Motor neuron (in vitro differentiated cells): Measurements from ENCODE around the gene PRKD2. TPM values are rescaled to one million over a fixed set of nuclear protein-coding genes. Genes with fewer than 3 reads are reported as not detected.

Experiments
- ATAC-seq, 8 experiments: fragments of 200-7000 bp; cut with Tn5 transposase; replicated peaks in 6 of 8; 2 replicates each; pipeline ENCODE4 v1.8.0; 2021; ENCODE audit warnings: mild to moderate bottlenecking in 8 of 8, moderate library complexity in 8 of 8
- H3K27ac ChIP-seq, 2 donors: fragments of 250-450 bp; sonication (Bioruptor Pico); 2 replicates each; pipeline ENCODE4 v1.9.0; 2021; ENCODE audit warnings: antibody characterized with exemption in 2 of 2, mild to moderate bottlenecking in 2 of 2, moderate library complexity in 1 of 2
- H3K4me1 ChIP-seq, 2 donors: fragments of 250-450 bp; sonication (Bioruptor Pico); replicated peaks in 1 of 2; 2 replicates each; pipeline ENCODE4 v1.6.1; 2021; ENCODE audit warnings: antibody characterized with exemption in 2 of 2, mild to moderate bottlenecking in 2 of 2, moderate library complexity in 1 of 2
- H3K4me3 ChIP-seq, 5 donors: fragments of 250-450 bp; sonication (Bioruptor Pico); 2 replicates each; pipeline ENCODE4 v1.9.0; 2021; ENCODE audit warnings: antibody characterized with exemption in 5 of 5, mild to moderate bottlenecking in 5 of 5, moderate library complexity in 4 of 5
- WGBS, 10 experiments: fragments of 450-650 bp; shearing (Covaris generic); methylation state at CpG; one replicate each; pipeline ENCODE4 v1.0.0; 2022; 5-methylcytosine and 5-hydroxymethylcytosine counted together
- in situ Hi-C, 9 experiments: fragments of 400-800 bp; cut with MboI; loops; one replicate each; pipeline ENCODE4 v1.15.0; 2021; ENCODE audit warnings: low sequenced_read_pairs in 9 of 9, low pct_unique_long_range_greater_than_20kb in 2 of 9; ENCODE audit not compliant: unreplicated experiment in 9 of 9
- total RNA-seq, 8 experiments: library from RNA; unstranded; fragments of 300-600 nt; gene quantifications; 2 replicates each; pipeline versions ENCODE4 v1.2.3 to v1.2.4, GENCODE V29; 2022

Gene PRKD2
- total RNA-seq, 8 experiments from 2014 or later, result 6.5 to 33.2 (median 12.7) TPM

- Histone ChIP-seq H3K4me1 (peaks cover 0 to 9% of the 10 kb centered on the region in 2 donors), H3K27ac (peak overlapping the region in 1 of 2 donors; percentile 48), H3K4me3 (no peak overlapping the region)
- peak in 3 of 8 experiments; percentile 11 to 47 (median 15) for ATAC-seq
- in situ Hi-C loops, result no loop called here
- 40 to 60% methylated on average over 1 of the region's 14 CpGs; no CpG with 5 or more reads in 8 of the 10 experiments for WGBS, 10 experiments
Observed at GRCh38 chr19:46726971-46727501, 10.1 kb upstream of the PRKD2 start.

- ATAC-seq, result no peak
- Histone ChIP-seq H3K27ac (no peak overlapping the region), H3K4me3 (no peak overlapping the region), H3K4me1 (peaks cover 0 to 9% of the 10 kb centered on the region in 2 donors)
- WGBS, 10 experiments, result 50 to 100% (median 92%) methylated on average over 1 to 9 of the region's 10 CpGs; no CpG with 5 or more reads in 4 of the 10 experiments
- in situ Hi-C loops, result no loop called here
Observed at GRCh38 chr19:46726551-46726950, 9.6 kb upstream of the PRKD2 start.

- no peak overlapping the region for H3K27ac ChIP-seq
- 40 to 100% (median 77%) methylated on average over 1 to 7 of the region's 9 CpGs; no CpG with 5 or more reads in 2 of the 10 experiments for WGBS, 10 experiments
- ATAC-seq, result no peak
- peaks cover 0 to 9% of the 10 kb centered on the region in 2 donors for H3K4me1 ChIP-seq
- in situ Hi-C loops, result no loop called here
- H3K4me3 ChIP-seq, result no peak overlapping the region
Observed at GRCh38 chr19:46725859-46726393, 9.0 kb upstream of the PRKD2 start.

GRCh38 chr19:46725036-46725820, 8.3 kb upstream of the PRKD2 start:
- 80% methylated on average over 1 of the region's 26 CpGs; no CpG with 5 or more reads in 9 of the 10 experiments for WGBS, 10 experiments
- H3K4me1 ChIP-seq, result peaks cover 0 to 9% of the 10 kb centered on the region in 2 donors
- ATAC-seq, result no peak
- no peak overlapping the region for H3K4me3 ChIP-seq
- in situ Hi-C loops, result no loop called here
- H3K27ac ChIP-seq, result no peak overlapping the region

- Histone ChIP-seq H3K27ac (no peak overlapping the region), H3K4me3 (no peak overlapping the region), H3K4me1 (peaks cover 0 to 9% of the 10 kb centered on the region in 2 donors)
- WGBS, 10 experiments, result 81 to 100% (median 90%) methylated on average over 1 to 5 of the region's 20 CpGs; no CpG with 5 or more reads in 5 of the 10 experiments
- in situ Hi-C loops, result no loop called here
- ATAC-seq, result no peak
Observed at GRCh38 chr19:46724468-46724867, 7.6 kb upstream of the PRKD2 start.

- ATAC-seq, result no peak
- in situ Hi-C loops, result no loop called here
- H3K27ac ChIP-seq, result no peak overlapping the region
- no peak overlapping the region for H3K4me3 ChIP-seq
- 100% methylated on average over 1 to 2 of the region's 6 CpGs; no CpG with 5 or more reads in 7 of the 10 experiments for WGBS, 10 experiments
- H3K4me1 ChIP-seq, result peaks cover 0 to 9% of the 10 kb centered on the region in 2 donors
Observed at GRCh38 chr19:46723471-46723870, 6.6 kb upstream of the PRKD2 start.

- ATAC-seq, result no peak
- in situ Hi-C loops, result no loop called here
- Histone ChIP-seq H3K4me1 (peaks cover 0 to 9% of the 10 kb centered on the region in 2 donors), H3K27ac (no peak overlapping the region), H3K4me3 (no peak overlapping the region)
- 97% methylated on average over 7 of the region's 16 CpGs; no CpG with 5 or more reads in 9 of the 10 experiments for WGBS, 10 experiments
Observed at GRCh38 chr19:46723023-46723461, 6.1 kb upstream of the PRKD2 start.

GRCh38 chr19:46722421-46723022, 5.6 kb upstream of the PRKD2 start:
- Histone ChIP-seq H3K4me1 (peaks cover 0 to 9% of the 10 kb centered on the region in 2 donors), H3K4me3 (no peak overlapping the region), H3K27ac (no peak overlapping the region)
- no peak for ATAC-seq
- WGBS, 10 experiments, result 76 to 100% (median 87%) methylated on average over 2 to 7 of the region's 25 CpGs; no CpG with 5 or more reads in 6 of the 10 experiments
- in situ Hi-C loops, result no loop called here

GRCh38 chr19:46722004-46722380, 5.1 kb upstream of the PRKD2 start:
- no peak for ATAC-seq
- peaks cover 0 to 5% of the 10 kb centered on the region in 2 donors for H3K4me1 ChIP-seq
- no peak overlapping the region for H3K27ac ChIP-seq
- in situ Hi-C loops, result no loop called here
- no peak overlapping the region for H3K4me3 ChIP-seq
- WGBS, 10 experiments, result 87 to 93% (median 89%) methylated on average over 3 to 6 of the region's 17 CpGs; no CpG with 5 or more reads in 7 of the 10 experiments

- ATAC-seq, result no peak
- WGBS, 10 experiments, result 86 to 100% (median 100%) methylated on average over 1 to 4 of the region's 16 CpGs; no CpG with 5 or more reads in 6 of the 10 experiments
- Histone ChIP-seq H3K4me3 (no peak overlapping the region), H3K4me1 (no peaks in the 10 kb centered on the region), H3K27ac (no peak overlapping the region)
- in situ Hi-C loops, result no loop called here
Observed at GRCh38 chr19:46721269-46722003, 4.5 kb upstream of the PRKD2 start.

GRCh38 chr19:46720503-46721239, 3.8 kb upstream of the PRKD2 start:
- WGBS, 10 experiments, result 80 to 100% (median 93%) methylated on average over 2 to 12 of the region's 22 CpGs; no CpG with 5 or more reads in 5 of the 10 experiments
- in situ Hi-C loops, result no loop called here
- no peak for ATAC-seq
- Histone ChIP-seq H3K27ac (no peak overlapping the region), H3K4me1 (peaks cover 0 to 1% of the 10 kb centered on the region in 2 donors), H3K4me3 (no peak overlapping the region)
